ENCODE measurements around the gene SKIL.

DNA sequence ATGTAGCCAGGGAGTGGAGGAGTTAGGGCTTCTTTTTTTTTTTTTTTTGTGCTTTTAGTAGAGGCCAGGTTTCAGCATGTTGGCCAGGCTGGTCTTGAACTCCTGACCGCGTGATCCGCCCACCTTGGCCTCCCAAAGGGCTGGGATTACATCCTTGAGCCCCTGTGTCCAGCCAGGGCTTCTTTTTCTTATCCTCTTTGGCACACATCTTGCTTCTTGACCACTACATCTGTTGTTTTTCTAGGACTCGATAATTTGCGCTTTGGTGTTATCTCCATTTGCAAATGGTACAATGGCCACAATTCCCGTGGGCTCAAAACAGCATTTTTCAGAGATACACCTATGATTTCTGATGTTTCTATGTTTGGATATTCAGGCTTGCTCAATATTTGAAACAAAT is 4.2 kb downstream of the SKIL start:
- TF ChIP-seq, protein P1, sequence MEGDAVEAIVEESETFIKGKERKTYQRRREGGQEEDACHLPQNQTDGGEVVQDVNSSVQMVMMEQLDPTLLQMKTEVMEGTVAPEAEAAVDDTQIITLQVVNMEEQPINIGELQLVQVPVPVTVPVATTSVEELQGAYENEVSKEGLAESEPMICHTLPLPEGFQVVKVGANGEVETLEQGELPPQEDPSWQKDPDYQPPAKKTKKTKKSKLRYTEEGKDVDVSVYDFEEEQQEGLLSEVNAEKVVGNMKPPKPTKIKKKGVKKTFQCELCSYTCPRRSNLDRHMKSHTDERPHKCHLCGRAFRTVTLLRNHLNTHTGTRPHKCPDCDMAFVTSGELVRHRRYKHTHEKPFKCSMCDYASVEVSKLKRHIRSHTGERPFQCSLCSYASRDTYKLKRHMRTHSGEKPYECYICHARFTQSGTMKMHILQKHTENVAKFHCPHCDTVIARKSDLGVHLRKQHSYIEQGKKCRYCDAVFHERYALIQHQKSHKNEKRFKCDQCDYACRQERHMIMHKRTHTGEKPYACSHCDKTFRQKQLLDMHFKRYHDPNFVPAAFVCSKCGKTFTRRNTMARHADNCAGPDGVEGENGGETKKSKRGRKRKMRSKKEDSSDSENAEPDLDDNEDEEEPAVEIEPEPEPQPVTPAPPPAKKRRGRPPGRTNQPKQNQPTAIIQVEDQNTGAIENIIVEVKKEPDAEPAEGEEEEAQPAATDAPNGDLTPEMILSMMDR (IDR thresholded peaks at IDR 0.05 in 8 of 11, conservative IDR thresholded peaks at IDR 0.05 in 3 of 11), result no peak
- no peak for TF ChIP-seq POLR2AphosphoS5 (IDR thresholded peaks at IDR 0.05)
- no peak for TF ChIP-seq POLR2A (IDR thresholded peaks at IDR 0.05)
